ENCODE data around the gene IFIT1B.

Gene IFIT1B

DNA sequence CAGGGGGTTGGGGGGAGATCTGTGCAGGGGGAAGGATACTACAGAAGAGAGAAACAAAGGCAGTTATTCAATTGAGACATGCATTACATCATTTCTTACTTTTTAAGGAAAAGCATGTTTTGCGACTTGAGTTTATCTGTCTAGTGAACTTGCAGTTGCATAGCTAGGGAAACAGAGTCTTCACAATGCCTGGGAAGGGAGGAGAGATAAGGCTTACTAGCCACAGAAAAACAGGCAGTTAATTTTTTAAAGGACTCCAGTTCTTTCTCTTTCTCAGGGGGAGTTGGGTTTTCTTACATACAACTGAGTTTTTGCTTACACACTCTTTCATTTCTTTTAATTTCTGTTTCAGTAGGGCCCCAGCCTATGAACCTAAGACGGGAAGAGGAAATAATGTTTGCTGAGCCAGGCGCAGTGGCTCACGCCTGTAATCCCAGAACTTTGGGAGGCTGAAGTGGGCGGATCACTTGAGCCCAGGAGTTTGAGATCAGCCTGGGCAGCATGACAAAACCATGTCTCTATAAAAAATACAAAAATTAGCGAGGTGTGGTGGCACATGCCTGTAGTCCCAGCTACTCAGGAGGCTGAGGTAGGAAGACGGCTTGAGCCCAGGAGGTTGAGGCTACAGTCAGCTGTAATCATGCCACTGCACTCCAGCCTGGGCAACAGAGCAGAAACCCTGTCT is 27.1 kb upstream of the IFIT1B start:
- DNase-seq, result peak; percentile 38

DNA sequence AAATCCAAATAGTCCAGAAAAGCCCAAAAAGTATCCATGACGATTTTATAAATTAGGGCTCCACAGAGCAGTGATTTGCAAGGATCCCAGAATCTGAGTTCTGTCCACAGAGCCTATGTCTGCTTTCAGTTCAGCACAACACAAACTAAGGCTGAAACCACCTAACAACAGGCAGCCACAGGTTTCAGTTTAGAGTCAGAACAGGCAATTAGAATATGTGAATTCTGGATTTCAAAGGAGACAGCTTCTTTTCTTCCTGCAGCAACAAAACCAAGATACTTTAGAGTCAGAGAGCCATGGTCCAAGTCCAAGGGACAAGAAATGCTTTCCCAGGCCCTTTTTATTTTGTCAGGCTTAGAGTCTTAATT is 26.5 kb upstream of the IFIT1B start:
- DNase-seq, result peak; percentile 26

DNA sequence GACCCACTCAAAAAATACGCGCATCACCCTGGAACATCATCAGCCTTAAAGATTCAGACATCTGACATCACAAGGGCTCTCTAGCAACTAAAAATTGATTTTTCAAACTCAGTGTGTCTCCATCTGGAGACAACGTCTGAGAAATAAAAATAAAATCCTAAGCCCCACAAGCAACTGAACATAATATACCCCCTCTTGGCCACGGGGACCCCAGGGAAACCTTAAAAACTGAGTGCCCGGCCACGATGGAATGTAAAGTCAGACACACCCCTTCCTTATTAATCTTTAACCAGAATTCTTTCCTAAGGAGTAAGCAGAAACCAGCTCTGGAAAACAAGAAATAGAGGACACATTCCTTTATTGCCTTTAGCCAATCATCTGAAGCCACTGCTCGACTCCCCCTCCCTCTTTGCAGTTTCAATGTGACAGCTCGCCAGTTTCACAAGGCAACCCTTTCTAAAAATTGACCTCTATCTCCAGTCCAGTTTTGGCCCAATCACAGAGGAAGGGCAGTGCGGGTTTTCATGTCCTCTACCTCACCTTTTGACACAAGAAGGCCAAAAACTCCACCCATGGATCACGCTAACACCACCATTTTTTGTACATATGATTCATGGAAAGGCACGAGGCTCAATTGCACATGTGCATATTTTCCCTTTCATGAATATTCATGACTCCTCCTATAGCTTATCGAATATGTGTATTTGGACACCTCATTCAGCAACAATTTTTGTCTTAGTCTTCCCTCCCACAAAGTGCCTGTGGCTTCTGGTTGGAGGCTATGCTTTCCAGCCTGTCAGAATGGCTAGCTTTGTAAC is 25.9 kb upstream of the IFIT1B start:
- DNase-seq, result peak; percentile 100

DNA sequence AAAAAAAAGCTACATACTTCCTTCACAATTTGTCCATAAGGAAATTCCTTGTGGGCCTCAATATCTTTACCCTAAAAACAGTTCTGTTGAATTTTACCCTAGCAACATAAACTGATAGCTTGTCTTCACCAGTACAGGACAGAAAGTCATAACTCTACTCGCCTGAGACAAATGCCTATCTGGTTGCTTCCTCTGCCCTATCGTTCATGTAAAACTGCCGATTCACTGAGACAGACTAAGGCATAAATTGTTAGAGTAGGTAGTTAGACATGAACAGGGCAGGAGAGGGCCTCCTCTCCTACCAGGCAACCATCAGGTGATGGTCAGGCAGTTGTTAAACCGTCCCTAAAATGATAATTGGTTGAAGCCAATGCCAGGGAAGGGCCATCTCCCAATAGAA is 25.1 kb upstream of the IFIT1B start:
- DNase-seq, result peak; percentile 9

DNA sequence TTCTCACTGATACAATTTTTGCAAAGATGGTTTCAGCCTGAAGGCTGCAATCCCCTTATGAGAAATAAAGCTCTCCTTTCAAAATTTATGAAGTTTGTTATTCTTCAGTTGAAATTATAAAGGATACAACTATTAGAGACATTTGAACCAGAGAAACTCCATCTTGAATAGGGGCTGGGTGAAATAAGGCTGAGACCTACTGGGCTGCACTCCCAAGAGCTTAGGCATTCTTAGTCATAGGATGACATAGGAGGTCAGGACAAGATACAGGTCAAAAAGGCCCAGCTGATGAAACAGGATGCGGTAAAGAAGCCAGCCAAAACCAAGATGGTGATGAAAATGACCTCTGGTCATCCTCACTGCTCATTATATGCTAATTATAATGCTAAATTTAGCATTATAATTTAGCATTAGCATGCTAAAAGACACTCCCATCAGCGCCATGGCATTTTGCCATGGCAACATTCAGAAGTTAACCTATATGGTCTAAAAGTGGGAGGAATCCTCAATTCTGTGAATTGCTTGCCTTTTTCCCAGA is 22.4 kb upstream of the IFIT1B start:
- peak; percentile 93 for DNase-seq

DNA sequence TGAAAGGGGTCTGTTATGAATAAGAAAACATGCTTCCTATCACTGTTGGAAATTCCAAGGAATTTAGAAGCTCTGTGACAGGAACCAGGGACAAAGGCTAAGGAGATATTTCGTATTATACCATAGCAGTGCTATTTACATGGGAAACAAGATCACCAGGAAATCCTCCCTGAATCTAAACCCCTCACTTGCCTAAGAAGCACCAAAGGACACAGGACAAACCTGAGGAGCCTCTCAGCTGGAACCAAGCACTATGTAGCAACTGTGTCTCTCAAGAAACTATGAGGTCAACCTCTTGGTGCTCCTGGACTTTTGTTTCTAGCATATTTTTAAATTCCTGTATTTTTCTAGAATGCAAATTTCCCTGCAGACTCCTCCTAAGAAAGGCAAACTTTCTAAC is 20.8 kb upstream of the IFIT1B start:
- no peak for DNase-seq

DNA sequence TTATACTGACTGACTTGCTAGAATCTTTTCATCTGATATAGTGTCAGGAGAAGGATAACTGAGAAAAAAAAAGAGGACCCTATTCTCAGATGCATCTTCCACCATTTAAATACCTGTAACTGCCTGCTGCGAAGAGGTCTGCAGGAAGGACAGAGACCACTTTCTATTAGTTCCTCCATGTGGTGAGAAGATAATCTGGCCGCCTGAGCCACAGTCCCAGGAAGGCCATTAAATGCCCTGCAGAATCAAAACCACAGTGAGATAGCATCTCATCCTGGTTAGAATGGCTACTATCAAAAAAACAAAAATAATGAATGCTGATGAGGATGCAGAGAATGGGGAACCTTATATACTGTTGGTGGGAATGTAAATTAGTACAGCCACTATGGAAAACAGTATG is 19.9 kb upstream of the IFIT1B start:
- DNase-seq, result no peak

DNA sequence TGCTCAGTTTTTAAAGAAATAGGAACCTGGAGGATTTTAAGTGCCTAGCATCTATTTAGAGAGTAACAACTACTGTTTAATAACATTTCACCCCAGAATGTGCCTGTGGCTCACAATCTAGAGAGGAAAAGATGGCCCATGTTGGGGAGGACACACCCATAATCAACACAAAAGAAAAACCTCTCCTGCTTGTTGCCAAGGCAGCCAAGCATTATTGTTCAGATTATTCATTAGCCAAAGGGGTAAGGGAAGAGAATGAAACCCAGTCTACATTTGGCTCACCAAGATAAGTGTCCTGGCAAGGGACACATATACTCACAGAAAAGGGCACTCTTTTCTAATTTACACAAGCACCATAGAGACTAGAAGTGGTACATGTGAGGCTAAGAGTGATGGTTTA is 17.7 kb upstream of the IFIT1B start:
- DNase-seq, result no peak

DNA sequence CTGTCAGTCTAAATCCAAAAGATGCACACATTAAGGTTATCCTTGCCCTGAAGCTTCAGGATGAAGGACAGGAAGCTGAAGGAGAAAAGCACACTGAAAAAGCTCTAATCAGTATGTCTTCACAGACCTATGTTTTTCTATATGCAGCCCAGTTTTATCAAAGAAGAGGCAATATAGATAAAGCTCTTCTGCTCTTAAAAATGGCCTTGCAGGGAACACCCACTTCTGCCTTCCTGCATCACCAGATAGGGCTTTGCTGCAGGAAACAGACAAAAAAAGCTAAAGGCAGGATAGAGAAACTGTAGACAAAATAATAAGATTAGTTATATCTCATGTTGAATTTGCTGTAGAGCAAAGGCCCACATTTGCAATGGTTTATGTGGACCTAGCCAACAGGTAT is 14.9 kb upstream of the IFIT1B start:
- no peak for DNase-seq

DNA sequence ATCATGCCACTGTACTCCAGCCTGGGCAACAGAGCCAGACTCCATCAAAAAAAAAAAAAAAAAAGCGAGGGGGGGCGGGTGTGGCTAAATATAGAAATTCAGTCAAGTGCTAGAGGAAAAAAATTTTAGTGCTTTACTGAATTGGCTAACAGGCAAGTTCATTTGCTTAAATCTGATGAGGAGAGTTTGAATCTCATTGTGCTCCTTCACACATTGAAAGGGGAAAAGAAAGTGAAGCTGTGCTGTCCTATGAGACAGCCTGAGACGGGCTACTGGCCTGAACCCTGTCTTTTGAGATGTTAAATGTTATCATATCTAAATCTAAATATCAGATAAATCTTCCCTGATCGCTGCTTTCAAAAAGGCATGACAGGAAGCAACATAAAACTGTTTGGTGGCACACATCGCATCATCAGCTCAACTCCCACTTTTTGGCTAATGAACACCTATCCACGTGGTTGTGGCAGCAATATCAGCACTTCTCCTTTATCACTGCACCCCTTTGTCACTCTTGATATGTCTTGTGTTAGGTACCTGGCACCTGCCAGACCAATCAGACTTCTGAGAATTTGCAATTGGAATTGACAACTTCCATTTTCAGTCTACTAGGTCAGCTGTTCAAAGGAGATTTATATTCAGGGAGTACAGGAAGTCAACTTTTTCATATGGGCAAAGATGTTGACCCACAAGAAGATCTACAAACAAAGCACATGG is 14.0 kb upstream of the IFIT1B start:
- no peak for DNase-seq

DNA sequence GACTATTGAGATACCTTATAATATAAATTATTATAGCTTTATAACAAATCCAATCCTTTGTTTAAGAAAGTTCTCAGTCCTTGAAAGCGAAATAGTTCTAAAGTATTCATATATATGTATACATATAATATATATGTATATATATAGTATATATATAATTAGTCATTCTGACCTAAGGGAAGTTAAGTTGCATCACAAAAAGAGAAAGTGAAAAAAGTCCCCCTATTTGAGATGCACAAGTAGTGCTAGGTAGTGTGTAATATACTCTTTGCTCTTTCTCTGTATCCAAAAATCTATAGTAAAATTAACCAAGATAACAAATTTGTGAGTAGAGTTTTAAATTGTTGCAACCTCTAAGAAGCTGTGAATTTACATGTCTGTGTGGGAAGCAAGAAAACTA is 13.3 kb upstream of the IFIT1B start:
- no peak for DNase-seq

DNA sequence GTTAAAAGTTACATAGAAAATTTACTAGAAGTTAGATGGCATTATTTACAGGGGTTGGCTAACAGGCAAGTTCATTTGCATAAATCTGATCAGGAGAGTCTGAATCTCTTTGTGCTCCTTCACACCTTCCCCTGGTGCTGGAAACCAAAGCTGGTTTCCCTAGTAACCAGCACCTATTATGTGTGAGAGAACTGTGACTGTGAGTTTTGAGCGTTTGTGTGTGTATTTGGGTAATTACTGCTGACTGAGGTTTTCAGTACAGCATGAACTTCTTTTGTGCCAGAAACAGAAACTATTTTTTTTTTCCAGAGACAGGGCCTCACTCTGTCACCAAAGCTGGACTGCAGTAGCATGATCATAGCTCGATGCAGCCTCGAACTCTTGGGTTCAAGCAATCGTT is 10.3 kb upstream of the IFIT1B start:
- no peak for DNase-seq

DNA sequence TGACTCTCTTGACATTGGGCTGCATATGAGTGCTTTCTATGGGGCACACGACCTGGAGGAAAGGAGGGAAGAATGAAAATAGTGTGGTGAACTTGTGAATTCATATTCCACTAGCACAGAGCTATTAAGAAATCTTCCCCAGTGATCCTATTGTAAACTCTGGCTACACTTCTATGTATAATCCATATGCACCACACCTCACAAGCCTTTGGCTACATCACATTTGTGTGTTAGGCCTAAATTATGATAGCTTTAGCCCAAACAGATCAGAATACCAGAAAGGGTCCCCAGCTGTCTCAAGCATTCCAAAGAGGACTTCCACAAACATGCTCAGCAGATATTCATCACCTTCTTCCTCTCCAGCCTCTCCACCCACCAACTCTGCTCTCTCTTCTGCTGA is 9.7 kb upstream of the IFIT1B start:
- no peak for DNase-seq

DNA sequence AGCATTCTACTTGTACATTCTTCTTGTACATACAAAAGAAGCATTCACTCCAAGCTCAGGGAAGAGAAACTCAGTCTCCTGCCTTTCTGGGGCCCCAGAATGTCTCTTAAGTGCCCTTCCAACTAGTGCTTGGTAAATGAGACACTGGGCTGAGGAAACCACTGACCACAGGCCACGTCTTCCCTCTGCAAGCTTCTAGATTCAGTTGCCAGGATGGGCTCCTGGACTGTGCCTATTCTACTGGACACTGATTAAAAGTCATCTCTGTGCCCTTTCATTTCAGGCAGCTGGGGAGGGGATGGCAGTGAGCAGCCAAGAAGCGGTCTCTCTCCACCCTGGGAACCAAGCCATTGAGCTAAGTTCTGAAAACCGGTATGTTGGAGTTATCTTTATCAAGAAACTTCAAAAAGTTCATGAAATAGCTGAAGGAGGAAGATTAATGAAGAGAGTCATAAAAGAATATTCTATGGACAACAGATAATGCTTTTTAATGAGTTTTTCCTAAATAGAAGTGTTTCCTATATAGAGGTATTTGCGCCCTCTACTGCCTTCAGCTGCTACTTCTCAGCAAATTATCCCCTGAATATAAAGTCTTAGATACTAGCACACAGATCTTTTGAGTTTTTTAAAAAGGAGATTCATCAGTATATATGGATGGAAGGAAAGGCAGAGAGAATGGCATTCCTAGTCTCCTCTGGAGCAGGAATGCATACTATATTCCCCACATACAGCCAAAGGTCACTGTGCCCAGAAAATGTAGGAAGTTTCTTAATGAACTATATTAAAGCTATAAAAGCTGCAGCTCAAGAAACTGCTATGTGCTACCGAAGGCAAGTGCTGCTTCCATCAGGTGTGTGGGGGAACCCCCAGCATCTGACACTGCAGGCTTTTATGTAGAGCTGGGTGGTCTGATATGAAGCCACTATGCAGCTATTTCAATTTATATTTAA is 8.4 kb upstream of the IFIT1B start:
- peak; percentile 64 for DNase-seq

DNA sequence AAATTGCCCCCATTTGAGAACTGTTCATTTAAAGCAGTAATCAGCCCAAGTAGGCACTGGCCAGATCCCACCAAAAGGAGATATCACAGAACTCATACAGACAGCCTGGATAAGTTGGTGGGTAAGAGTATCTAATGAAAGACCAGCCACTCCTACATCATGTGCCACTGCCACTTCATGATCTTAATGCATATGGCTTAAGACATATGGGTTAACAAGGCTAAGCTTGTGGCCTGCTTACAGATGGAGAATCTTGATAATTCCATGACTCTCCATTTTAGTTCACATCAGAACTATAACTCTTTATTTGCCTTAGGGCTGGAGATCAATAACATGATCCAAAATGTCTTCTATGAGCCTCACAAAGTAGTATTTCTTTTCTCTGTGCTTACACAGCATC is 6.8 kb upstream of the IFIT1B start:
- no peak for DNase-seq

DNA sequence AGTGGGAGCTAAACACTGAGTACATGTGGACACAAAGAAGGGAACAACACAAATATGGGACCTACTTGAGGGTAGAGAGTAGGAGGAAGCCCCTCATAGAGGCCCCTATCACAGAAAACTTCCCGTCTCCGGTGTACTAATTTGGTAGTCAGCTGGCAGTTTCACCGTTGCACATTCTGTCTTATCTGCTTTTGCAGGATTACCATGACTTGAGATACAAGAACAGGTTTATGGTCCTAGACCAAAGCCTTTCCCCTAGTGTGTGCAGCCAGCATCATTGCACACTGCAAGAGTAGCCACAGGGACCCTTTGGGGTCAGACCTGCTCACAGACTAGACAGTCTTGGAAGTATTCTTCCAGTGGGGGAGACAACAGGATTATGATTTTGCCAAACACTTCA is 5.9 kb upstream of the IFIT1B start:
- no peak for DNase-seq

DNA sequence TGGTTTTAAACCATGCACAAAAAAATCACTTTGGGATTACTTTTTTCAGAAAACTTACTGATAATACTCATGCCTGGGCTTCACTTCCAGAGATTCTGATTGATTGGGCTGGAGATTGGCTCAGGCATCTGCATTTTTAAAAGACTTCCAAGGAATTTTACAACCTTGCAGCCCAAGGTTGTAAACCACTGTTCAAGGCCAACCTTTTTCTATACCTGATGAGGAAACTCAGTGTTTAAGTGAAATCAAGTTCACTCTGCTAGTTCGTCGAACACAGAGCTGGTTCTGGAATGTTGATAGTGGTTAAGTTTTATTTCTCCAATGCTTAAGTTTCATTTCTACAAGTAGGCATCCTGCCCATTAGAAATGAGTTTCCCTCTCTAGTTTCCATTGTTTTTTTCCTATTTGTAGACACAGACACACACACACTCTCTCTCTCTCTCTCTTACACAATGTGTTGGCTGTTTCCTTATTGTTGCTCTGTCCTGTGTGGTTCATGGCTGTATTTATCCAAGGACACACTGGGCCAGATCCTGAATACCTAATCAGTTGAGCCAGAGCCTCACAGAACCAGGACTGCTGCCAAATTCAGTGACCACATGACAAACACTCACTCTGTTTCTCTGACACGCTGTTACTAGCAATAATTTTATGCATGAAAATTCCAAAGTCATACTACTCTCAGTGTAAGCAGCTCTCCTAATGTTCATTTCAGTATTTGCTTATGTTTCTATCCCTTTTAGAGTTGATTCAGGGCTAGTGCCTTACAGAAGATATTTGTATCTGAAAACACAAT is 3.7 kb upstream of the IFIT1B start:
- peak; percentile 87 for DNase-seq

DNA sequence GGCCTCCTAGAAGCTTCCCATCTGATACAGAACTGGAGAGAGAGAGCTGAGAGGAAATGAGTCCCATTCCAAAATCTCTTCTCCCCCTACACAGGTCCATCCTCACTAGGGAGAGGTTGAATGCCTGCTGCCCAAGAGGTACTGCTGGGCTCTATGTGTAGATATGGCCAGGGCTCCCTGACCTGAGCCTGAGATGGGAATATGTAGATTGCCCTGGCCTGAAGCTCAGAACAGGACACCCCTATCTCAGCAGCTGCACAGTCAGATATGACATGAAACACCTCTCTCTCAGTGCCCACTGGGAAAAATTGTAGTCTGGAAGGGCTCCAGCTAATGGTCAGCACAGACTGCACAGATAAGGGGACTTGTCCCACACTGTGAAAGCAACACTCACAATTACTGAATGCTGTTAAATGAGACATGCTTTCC is 3.1 kb upstream of the IFIT1B start:
- no peak for DNase-seq

DNA sequence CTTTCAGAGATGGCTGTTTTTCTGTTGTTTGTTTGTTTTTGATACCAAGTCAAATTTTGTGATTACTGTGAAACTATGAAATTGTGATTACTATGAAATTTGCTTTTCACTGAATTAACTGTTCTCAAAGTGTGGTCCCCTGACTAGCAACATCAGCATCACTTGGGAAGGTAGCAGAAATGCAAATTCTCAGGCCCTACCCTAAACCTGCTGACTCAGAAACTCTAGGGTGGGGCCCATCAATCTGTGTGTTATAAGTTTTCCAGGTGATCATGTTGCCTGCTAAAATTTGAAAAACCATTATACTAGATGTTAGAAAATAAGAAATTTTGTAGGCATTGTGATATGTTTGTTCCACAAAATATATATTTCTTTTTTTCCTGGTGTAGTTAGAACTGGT is 1.2 kb downstream of the IFIT1B start:
- DNase-seq, result no peak

DNA sequence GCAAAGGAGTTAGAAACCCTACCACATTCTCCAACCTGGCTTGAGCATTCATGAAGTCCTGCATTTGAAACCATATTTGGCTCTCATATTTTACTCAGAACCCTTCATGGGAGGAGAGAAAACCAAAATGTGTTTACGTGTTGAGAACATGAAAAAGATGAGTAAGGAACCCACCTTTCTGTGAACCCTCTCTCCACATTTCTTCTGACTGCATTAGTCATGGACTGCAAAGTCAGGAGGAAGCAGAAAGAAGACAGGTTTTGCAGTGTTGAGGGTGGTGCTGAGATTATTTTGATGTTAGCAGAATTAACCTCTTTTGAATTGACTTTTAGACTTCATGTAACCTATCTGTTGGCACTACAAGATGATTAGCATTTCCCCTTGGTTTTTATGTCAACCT is 4.9 kb downstream of the IFIT1B start:
- DNase-seq, result no peak

DNA sequence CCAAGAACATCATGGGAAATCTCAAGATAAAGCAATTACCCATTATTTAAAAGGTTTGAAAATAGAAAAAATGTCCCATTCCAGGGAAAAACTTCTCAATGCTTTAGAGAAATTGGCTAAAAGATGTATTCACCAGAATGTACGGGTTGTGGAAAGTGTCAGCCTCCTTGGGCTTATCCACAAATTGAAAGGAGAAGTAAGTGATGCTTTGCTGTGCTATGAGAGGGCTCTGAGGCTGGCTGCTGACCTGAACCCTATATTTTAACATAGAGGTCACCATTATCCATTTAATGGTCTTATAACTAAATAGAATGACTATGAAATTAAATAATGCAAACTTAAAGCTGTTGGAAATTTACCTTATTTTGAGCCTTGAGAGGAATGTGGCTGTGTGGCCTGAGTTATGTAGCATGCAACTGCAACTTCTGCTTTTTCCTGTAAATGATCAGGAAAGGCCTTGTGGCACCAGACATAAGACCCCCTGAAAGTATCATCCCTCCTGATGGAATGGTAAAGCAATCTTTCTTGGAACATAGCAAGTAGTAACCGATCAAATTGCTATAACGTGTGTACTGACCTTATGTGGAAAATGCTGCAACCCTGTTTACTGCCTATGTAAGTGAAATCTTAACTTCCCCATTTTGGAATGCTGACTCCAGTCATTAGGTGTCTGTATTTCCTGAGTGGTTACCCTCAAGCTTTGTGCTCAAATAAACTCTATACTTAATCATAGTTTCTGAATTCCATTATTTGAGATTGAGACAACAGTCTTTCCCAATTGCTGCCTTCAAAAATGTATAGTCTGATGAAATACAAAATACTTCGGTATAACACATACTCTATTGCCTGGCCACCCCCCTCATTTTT is 6.9 kb downstream of the IFIT1B start:
- peak; percentile 13 for DNase-seq
